GM19397 (cell line): ENCODE data around the gene GABPB2.
A peak's percentile ranks its signal among the peaks of the same experiment; 100 is the strongest.
"Not testable (repeated sequence)": the region's sequence is repeated elsewhere in the genome, so short reads cannot be mapped to it uniquely, and the experiment has no call there.

Experiments
- ATAC-seq: cut with Tn5 transposase; IDR thresholded peaks from one replicate; pipeline ENCODE4 v1.9.1; 2021; ENCODE audit warnings: mild to moderate bottlenecking, moderate library complexity; ENCODE audit not compliant: unreplicated experiment

GABPB2 gene

DNA sequence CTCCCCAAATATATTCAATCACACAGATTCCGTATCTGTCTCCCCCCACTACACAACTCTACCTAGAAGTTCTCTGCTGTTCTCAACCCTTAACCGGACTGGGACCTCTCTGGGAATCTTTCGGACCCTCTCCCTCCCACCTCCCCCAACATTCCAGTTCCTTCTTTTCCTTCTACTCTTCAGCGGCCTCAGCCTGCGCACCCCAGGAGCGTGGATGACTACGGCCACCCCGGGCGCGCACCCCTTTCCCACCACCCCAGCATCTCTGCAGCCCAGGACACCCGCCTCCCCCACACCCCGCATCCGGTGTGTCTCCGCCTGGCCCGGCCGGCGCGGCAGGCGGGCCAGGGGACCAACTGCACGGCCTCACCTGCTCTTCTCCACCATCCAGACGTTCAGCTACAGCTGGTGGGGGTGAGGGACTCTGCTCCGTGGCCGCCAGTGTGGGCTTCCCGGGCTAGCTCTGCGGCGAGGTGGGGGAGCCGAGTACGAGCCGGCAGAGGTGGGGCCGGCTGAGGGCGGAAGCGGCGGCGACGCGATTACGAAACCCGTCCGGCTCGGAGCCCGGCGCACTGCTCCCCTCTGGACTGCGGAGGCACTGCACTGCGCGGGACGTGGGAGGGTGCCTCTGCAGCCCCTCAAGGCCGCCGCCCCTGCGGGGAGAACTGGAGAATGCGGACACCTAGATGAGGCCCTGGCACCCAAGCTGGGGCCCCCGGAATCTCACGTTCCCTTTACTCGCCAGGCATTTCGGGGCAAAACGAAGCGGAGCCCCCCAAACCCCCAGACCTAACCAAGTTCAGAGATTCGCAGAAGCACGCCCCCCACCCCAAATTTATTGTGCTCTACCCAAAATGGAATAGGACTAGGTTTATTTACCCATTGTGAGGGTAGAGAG is 11.2 kb upstream of the GABPB2 start, which contains the start of gene CDC42SE1:
Gene CDC42SE1, minus strand, starts transcription at position 514 of the 898 bp plus-strand sequence. CDS start 3,892 bp downstream, outside the sequence.
- ATAC-seq, result peak; percentile 85

DNA sequence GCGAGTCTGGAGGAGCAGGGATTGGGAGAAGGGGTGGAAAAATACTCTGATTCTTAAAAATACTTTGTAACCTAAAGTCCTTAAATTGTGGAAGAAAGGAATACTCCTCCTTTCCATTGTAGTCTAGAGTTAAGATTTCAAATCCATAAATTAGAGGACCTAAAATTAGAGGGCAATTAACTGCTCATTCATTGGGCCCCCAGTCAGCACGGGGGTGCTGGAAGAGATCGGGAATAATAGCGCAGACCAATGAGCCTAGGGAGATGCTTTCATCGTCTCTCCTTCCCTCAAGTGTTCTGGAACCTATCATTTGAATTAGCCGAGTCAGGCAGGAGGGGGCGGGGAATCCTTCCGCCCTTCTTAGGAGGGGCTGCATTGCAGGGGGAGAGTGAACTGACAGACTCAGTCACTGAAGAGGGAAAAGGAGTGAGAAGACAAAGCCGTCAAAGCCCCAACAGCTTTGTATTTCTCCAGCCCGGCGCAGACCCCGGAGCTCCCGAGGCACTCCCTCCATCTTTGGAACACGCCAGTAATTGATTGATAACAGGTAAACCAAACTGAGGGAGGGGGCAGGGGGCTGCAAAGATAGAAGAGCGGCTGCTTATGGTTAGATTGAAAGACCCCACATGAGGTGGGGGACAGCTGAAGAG is 10.4 kb upstream of the GABPB2 start, which contains the start of gene MLLT11:
Gene MLLT11, plus strand, starts transcription at position 391 of the 650 bp plus-strand sequence. CDS start 6,828 bp downstream, outside the sequence.
- no peak for ATAC-seq

DNA sequence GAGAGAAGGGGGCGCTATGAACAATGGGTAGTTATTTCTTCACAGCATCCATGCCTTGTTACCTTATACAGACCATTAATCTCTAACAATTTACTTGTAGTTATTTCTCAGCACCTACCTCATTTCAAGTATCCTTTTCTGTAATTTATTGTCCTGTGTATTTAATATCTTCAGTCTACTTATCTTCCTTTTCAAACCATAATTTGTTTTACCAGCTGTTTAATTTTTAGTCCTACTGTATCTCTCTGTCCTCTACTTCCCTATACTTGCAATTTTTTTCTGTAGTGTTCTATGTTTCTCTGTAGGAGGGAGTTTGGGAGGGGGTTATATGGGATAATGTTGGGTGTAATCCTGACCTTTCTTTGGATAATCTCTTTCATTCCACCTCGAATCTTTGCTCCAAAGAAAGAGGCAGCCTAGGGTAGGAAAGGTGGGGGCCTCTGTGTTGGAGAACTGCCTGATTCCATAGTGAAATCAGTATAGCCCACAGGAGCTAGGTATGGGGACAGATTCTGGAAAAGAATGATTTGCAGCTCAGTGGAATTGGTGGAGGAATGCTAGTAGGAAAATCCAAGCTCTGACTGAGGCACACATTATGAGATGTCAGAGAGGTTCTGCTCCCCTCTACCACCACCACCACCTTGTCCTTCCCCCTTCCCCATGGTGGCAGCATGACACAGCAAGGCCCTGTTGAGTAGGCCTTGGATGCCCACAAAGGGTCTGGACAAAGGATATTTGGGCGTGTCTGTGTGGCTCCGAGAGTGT is 9.7 kb upstream of the GABPB2 start:
- ATAC-seq, result no peak

GRCh38 chr1:151061704-151062103 is 8.9 kb upstream of the GABPB2 start:
- no peak for ATAC-seq

DNA sequence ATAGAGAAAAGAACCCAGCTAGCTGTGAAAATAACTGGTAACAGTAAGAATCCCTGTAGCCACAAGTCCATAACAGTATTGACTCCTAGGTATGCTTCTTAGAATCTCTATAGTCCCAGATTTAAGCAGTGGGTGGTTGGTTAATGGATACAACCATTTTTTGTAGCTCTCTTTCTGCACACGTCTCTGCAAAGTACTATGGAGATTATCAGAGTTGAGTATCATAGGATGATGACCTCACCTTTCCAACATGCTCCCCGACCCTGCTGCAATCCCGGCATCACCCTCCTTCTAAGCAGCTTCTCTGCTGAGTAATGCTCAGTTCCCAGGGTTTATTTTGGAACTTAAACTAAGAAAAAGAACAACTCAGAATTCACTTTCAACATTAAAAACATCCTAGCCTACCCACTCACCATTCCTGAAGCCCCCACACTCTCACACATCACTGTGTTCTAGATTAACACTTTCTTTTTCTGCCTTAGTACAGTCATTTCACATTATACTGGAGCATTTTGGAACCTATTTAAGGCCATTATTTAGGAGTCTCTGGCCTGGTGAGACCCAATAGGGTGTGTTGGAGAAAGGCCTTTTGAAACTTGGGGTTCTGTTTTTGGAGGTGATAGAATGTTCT is 7.7 kb upstream of the GABPB2 start:
- ATAC-seq, result no peak

- ATAC-seq, result no peak
These were observed 5.4 kb upstream of the GABPB2 start for GRCh38 chr1:151065089-151065645.

GRCh38 chr1:151067185-151067584 is 3.4 kb upstream of the GABPB2 start:
- no peak for ATAC-seq

GRCh38 chr1:151069103-151069486 is 1.5 kb upstream of the GABPB2 start:
- ATAC-seq, result no peak

GRCh38 chr1:151072224-151072623 is 1.7 kb downstream of the GABPB2 start:
- no peak for ATAC-seq

DNA sequence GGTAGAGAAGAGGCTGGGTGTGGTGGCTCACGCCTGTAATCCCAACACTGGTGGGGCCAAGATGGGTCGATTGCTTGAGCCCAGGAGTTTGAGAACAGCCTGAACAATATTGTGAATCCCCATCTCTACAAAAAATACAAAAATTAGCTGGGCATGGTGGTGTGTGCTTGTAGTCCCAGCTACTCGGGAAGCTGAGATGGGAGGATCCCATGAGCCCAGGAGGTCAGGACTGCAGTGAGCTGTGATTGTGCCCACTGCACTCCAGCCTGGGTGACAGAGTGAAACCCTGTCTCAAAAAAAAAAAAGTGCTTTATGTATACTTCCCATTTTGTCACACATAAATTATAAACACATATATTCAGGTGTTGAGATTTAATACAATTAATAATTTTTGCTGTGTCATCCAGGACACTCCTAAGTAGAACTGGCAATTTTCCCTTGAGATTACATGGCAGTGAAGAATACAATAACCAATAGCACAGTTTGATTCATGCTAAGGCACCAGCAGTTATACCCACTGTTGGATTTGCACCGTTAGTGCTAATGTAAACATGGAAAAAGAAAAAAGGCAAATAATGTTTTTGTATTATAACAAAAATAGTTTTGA is 15.5 kb downstream of the GABPB2 start:
- ATAC-seq, result no peak

GRCh38 chr1:151097426-151097825 is 26.9 kb downstream of the GABPB2 start:
- ATAC-seq, result not testable (repeated sequence)

DNA sequence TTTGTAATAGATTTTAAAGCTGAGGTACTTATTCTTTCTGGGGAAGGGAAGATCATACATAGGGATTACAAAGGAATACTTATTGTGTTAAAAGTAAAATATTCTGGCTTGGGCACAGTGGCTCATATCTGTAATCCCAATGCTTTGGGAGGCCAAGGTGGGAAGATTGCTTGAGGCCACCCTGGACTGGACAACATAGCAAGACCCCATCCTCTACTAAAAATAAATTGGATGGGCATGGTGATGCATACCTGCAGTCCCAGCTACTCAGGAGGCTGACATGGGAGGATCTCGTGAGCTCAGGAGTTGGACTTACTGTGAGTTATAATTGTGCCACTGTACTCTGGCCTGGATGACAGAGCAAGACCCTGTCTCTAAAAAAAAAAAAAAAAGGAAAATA is 27.6 kb downstream of the GABPB2 start:
- ATAC-seq, result no peak

- ATAC-seq, result no peak
These were observed 34.1 kb downstream of the GABPB2 start for GRCh38 chr1:151104630-151105029.

GRCh38 chr1:151106894-151107293 is 36.3 kb downstream of the GABPB2 start:
- no peak for ATAC-seq

GRCh38 chr1:151108331-151108730 is 37.8 kb downstream of the GABPB2 start:
- ATAC-seq, result no peak

GRCh38 chr1:151113877-151114276 is 43.3 kb downstream of the GABPB2 start:
- no peak for ATAC-seq

- ATAC-seq, result no peak
These were observed 54.3 kb downstream of the GABPB2 start for GRCh38 chr1:151124763-151125403.

DNA sequence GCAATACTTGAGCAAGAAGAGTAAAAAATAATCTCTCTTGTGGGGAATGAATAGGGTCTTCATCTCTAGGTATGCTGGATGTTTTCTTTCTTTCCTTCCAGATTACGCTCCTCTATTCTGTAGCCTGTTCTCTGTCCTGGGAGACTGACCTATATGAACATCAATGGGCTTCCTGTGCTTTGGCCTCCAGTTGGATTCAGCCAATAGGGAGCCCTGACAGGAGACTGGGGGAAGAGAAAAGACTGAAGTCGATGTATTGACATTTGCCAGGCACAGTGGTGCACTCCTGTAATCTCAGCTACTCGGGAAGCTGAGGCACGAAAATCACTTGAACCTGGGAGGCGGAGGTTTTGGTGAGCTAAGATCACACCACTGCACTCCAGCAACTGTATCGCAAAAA is 58.2 kb downstream of the GABPB2 start:
- ATAC-seq, result no peak

DNA sequence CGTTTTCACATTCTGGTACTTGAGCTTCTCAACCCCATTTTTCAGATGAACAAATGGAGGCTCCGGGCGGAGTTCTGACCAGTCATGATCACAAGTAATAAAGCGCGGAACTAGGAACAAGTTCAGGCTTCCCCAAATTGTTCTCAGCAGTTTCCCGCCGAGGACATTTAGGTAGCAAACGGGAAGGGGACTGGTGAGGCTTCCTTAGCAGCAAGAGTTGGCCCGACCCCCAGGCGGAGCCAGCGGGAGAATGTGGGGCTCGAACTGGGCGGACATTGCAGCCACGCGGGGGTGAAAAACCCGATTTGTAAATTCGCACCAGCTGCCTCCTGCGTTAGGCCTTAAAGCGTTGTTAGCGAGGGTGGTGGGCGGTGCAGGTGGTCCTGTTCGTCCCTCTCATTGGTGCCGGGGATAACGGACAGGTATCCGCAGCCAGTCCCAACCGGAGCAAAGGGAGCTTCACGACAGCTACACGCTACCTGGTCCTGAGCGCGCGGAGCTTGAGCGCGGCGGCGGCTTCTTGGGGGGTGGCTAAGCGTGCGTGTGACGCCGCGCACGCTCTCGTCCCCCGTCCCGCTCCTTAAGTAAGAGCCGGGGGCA is 60.5 kb downstream of the GABPB2 start:
- ATAC-seq, result peak; percentile 82
